Calu3 (cell line): Measurements from ENCODE around the gene LTBP2. TPM values are rescaled to one million over a fixed set of nuclear protein-coding genes. Genes with fewer than 3 reads are reported as not detected.

Experiments used
- BruUV-seq: library from RNA; stranded (reverse); fragments of 400-500 nt; replicated peaks from 2 replicates; lab custom pipeline; 2021; lab: Mats Ljungman, UMichigan
- CTCF ChIA-PET: fragments of 300-600 bp; sonication (Branson Sonifier 250); formaldehyde crosslinking; loops from one replicate; lab custom pipeline; 2022; ENCODE audit warnings: antibody characterized with exemption; lab: Charles Lee
- DNase-seq: peaks from one replicate; pipeline ENCODE4 v3.0.0; 2022
- H3K27ac Mint-ChIP-seq: one replicate; pipeline ENCODE4 v1.8.0; 2022; ENCODE audit warnings: mixed read lengths; ENCODE audit not compliant: unreplicated experiment
- H3K27me3 Mint-ChIP-seq: one replicate; pipeline ENCODE4 v1.8.0; 2022; ENCODE audit warnings: mixed read lengths; ENCODE audit not compliant: unreplicated experiment
- H3K36me3 Mint-ChIP-seq: one replicate; pipeline ENCODE4 v1.8.0; 2022; ENCODE audit warnings: mild to moderate bottlenecking, moderate library complexity, mixed read lengths; ENCODE audit not compliant: insufficient read depth, unreplicated experiment
- H3K4me1 Mint-ChIP-seq: one replicate; pipeline ENCODE4 v1.8.0; 2022; ENCODE audit warnings: mild to moderate bottlenecking, low read depth, mixed read lengths; ENCODE audit not compliant: unreplicated experiment
- H3K4me3 Mint-ChIP-seq: one replicate; pipeline ENCODE4 v1.8.0; 2022; ENCODE audit warnings: mild to moderate bottlenecking, low read depth, moderate library complexity, mixed read lengths; ENCODE audit not compliant: unreplicated experiment
- H3K9me3 Mint-ChIP-seq: one replicate; pipeline ENCODE4 v1.8.0; 2022; ENCODE audit warnings: low read depth, mixed read lengths; ENCODE audit not compliant: unreplicated experiment
- CTCF ChIP-seq: fragments of 200-600 bp; IDR thresholded peaks from one replicate; pipeline ENCODE4 v1.8.0; 2022; ENCODE audit warnings: antibody characterized with exemption; ENCODE audit not compliant: unreplicated experiment
- intact Hi-C: fragments of 100-400 bp; cut with micrococcal nuclease; formaldehyde crosslinking; loops from one replicate; pipeline ENCODE4 v1.10.0; 2022; ENCODE audit not compliant: unreplicated experiment
- total RNA-seq: library from RNA; stranded (reverse); gene quantifications from 2 replicates; pipeline ENCODE4 v1.2.3, GENCODE V29; 2022

LTBP2 gene
- total RNA-seq, 1 experiment from 2014 or later = 4.3 TPM

- no peaks in the 10 kb centered on the region for H3K27me3 Mint-ChIP-seq
- peaks cover 70% of the 10 kb centered on the region for H3K4me1 Mint-ChIP-seq
- no peak for TF ChIP-seq CTCF
- CTCF ChIA-PET = interaction anchor here (0.6 to 1.6 kb wide), 3 partner anchors 22 to 62 kb away, joined by 3 to 7 read pairs (median 4); no protein-coding TSS in a partner anchor
- H3K9me3 Mint-ChIP-seq = peaks cover 2% of the 10 kb centered on the region
- no peak for DNase-seq
- H3K27ac Mint-ChIP-seq = peak overlapping the region; percentile 57
- no peak overlapping the region for H3K4me3 Mint-ChIP-seq
- no TSS peak for BruUV-seq
- peaks cover 26% of the 10 kb centered on the region for H3K36me3 Mint-ChIP-seq
- intact Hi-C loops = loop anchor here (5.0 to 10.0 kb wide), 2 partner anchors 99 to 123 kb away; partner anchors contain the start of genes AREL1, FCF1, ISCA2 and NPC2
Observed at GRCh38 chr14:74615735-74616134, 3.7 kb upstream of the LTBP2 start.

GRCh38 chr14:74614508-74615495 lies 2.8 kb upstream of the LTBP2 start:
- no peaks in the 10 kb centered on the region for H3K27me3 Mint-ChIP-seq
- no peak overlapping the region for H3K27ac Mint-ChIP-seq

GRCh38 chr14:74613211-74613914 lies 1.3 kb upstream of the LTBP2 start:
- DNase-seq = no peak
- peaks cover 58% of the 10 kb centered on the region for H3K4me1 Mint-ChIP-seq
- peak overlapping the region; percentile 44 for H3K27ac Mint-ChIP-seq

More at GRCh38 chr14:74614508-74615495, 2.8 kb upstream of the LTBP2 start:
- H3K36me3 Mint-ChIP-seq = peaks cover 29% of the 10 kb centered on the region
- H3K4me3 Mint-ChIP-seq = no peak overlapping the region
- peaks cover 2% of the 10 kb centered on the region for H3K9me3 Mint-ChIP-seq
- H3K4me1 Mint-ChIP-seq = peaks cover 64% of the 10 kb centered on the region
- DNase-seq = no peak
- BruUV-seq = no TSS peak
- intact Hi-C loops = loop anchor here (5.0 to 10.0 kb wide), 2 partner anchors 100 to 123 kb away; partner anchors contain the start of genes AREL1, FCF1, ISCA2 and NPC2
- no peak for TF ChIP-seq CTCF
- CTCF ChIA-PET = interaction anchor here (0.6 kb wide), 1 partner anchor 61 kb away, joined by 4 read pairs; no protein-coding TSS in a partner anchor

More at GRCh38 chr14:74613211-74613914, 1.3 kb upstream of the LTBP2 start:
- intact Hi-C loops = loop anchor here (10.0 kb wide), 1 partner anchor 101 kb away; the partner anchor contains the start of genes AREL1 and FCF1
- no peak for TF ChIP-seq CTCF
- BruUV-seq = no TSS peak
- Mint-ChIP-seq H3K9me3 (peaks cover 2% of the 10 kb centered on the region), H3K27me3 (no peaks in the 10 kb centered on the region), H3K36me3 (peaks cover 29% of the 10 kb centered on the region), H3K4me3 (peak overlapping the region; percentile 74)
- CTCF ChIA-PET = interaction anchor here (0.5 kb wide), 1 partner anchor 14 kb away, joined by 3 read pairs; no protein-coding TSS in a partner anchor
